ENCODE data around the gene FBXW11. TPM values are rescaled to one million over a fixed set of nuclear protein-coding genes. Genes with fewer than 3 reads are reported as not detected.

The FBXW11 gene
- total and polyA plus RNA-seq, 3 donors from 2014 or later: 46.3 to 61.8 (median 60.6) TPM

DNA sequence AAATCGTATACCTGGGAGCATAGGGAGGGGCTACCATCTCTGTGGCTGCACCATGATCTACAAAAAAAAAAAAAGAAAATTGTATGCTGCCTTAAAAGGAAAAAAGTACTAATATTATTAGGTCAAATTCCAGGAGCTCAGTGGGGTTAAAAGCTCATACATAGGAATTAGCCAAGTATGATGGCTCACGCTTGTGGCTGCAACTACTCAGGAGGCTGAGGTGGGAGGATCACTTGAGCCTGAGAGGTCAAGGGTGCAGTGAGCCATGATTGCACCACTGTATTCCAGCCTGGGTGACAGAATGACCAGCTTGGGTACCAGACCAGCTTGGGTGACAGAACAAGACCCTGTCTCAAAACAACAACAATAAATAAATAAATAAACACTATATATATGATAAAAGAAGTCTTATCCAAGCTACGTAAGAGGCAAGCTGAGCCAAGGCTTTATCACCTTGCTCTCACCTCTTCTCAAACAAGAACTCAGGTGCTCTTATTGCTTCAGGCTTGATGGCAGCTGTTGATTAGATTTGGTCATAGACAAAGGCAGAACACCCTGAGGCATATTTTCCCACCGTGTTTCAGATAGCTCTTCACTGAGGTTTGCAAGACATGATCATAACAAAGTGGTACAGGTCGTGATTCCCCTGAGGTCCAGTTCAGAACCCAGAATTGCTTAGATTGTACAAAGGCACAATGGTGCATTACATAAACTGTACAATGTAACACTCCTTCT, 3.3 kb upstream of the FBXW11 start:
- peaks cover 20% of the 10 kb centered on the region for H3K4me1 ChIP-seq

DNA sequence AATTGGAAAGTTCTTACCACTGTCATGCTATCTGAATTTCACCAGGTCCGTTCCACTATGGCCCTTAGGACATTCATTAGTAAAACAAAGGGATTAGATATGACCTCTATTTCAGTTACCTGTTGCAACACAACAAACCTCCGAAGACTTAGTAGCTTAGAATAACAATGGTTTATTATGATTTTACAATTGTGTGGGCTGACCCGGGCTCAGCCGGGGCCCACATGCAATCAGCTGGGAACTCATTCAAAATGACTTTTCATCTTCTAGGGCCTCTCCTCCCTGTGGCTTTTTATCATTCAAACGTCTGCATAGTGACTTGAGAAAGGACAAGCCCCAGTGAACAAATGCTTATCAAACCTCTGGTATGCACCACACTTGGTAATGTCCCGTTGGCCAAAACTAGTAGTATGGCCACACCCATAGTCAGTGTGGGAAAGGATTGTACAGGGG, 2.3 kb upstream of the FBXW11 start:
- no peaks in the 10 kb centered on the region for H3K27me3 ChIP-seq
- DNase-seq: no peak
- H3K36me3 ChIP-seq (ENCODE audit: low read depth, missing control alignments): no peaks in the 10 kb centered on the region
- no peaks in the 10 kb centered on the region for H3K9me3 ChIP-seq
- H3K4me3 ChIP-seq: no peak overlapping the region
- intact Hi-C loops (cut with DNase I; ENCODE audit: low total_unique reads): no loop called here
- H3K27ac ChIP-seq: no peak overlapping the region
- TF ChIP-seq, protein P1, sequence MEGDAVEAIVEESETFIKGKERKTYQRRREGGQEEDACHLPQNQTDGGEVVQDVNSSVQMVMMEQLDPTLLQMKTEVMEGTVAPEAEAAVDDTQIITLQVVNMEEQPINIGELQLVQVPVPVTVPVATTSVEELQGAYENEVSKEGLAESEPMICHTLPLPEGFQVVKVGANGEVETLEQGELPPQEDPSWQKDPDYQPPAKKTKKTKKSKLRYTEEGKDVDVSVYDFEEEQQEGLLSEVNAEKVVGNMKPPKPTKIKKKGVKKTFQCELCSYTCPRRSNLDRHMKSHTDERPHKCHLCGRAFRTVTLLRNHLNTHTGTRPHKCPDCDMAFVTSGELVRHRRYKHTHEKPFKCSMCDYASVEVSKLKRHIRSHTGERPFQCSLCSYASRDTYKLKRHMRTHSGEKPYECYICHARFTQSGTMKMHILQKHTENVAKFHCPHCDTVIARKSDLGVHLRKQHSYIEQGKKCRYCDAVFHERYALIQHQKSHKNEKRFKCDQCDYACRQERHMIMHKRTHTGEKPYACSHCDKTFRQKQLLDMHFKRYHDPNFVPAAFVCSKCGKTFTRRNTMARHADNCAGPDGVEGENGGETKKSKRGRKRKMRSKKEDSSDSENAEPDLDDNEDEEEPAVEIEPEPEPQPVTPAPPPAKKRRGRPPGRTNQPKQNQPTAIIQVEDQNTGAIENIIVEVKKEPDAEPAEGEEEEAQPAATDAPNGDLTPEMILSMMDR (IDR thresholded peaks at IDR 0.05): no peak
- TF ChIP-seq POLR2A (IDR thresholded peaks at IDR 0.05): no peak
- 44 to 45% methylated on average over 6 of the region's 6 CpGs for WGBS, 2 donors
- peaks cover 28% of the 10 kb centered on the region for H3K4me1 ChIP-seq

More for the DNA sequence above, 3.3 kb upstream of the FBXW11 start:
- no peaks in the 10 kb centered on the region for H3K27me3 ChIP-seq
- no peaks in the 10 kb centered on the region for H3K36me3 ChIP-seq (ENCODE audit: low read depth, missing control alignments)
- no peak overlapping the region for H3K4me3 ChIP-seq
- TF ChIP-seq, protein P1 (IDR thresholded peaks at IDR 0.05): no peak
- TF ChIP-seq POLR2A (IDR thresholded peaks at IDR 0.05): no peak
- WGBS, 2 donors: 51 to 64% methylated on average over 5 of the region's 5 CpGs
- H3K27ac ChIP-seq: no peak overlapping the region
- no peaks in the 10 kb centered on the region for H3K9me3 ChIP-seq
- DNase-seq: no peak
- intact Hi-C loops (cut with DNase I; ENCODE audit: low total_unique reads): no loop called here

DNA sequence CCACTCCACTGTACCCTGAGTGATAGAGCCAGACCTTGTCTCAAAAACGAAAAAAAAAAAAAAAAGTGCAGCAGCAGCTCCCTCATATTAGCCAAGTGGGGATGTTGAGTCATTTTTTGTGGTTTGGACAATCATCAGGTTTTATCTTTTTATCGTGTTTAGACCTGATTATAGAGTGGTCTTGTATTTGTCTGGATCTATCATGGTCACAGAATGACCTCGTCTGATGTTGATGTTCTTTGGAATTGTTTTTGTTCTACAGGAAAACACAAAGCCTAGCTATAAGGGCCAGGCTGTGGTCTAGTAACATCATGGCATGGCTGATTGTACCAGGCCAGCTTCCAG, 1.6 kb upstream of the FBXW11 start:
- Histone ChIP-seq H3K36me3 (ENCODE audit: low read depth, missing control alignments) (no peaks in the 10 kb centered on the region), H3K9me3 (no peaks in the 10 kb centered on the region), H3K4me3 (no peak overlapping the region), H3K4me1 (peaks cover 28% of the 10 kb centered on the region), H3K27ac (peak overlapping the region in 1 of 2 donors; percentile 100), H3K27me3 (no peaks in the 10 kb centered on the region)
- no peak for DNase-seq
- TF ChIP-seq, protein P1 (IDR thresholded peaks at IDR 0.05): no peak
- no peak for TF ChIP-seq POLR2A (IDR thresholded peaks at IDR 0.05)
- intact Hi-C loops (cut with DNase I; ENCODE audit: low total_unique reads): no loop called here
- WGBS, 2 donors: 22 to 40% methylated on average over 3 of the region's 3 CpGs

DNA sequence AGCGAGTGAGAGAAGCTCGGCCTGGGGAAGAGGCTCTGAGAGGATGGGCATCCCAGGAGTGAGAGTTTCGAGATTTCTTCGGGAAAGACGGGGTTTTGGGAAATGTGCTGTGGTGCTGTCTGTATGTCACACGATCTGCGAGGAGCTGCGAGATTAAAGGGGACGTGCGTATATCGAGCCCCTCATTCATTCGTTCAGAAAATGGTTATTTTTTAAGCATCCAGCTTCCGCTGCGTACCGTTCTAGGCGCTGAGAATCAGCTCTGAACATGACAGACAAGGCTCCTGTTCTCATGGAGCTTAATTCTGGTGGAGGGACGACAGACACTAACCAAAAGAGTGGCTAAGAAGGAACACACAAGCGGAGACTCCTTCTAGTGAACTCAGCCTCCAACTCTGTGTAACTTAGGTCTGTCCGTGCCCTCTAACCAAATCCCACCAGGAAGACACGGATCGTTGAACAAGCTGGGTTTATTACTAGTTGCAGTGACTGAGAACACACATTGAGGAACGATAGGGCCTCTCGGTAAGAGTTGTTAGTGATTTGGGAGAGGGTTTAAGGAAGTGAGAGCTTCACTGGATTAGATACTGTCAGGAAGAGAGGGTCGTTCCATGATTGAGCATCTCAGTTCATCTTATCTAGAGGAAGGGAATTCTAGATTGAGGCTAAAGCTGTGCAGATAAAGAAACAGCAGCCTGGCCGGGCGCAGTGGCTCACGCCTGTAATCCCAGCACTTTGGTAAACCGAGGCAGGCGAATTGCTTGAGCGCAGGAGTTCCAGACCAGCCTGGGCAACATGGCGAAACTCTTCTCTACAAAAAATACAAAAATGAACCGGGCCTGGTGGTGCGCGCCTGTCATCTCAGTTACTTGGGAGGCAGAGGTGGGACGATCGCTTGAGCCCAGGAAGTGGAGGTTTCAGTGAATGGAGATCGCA, 1.0 kb upstream of the FBXW11 start:
- H3K36me3 ChIP-seq (ENCODE audit: low read depth, missing control alignments): no peaks in the 10 kb centered on the region
- H3K27me3 ChIP-seq: no peaks in the 10 kb centered on the region
- H3K9me3 ChIP-seq: no peaks in the 10 kb centered on the region
- DNase-seq: no peak
- peaks cover 28% of the 10 kb centered on the region for H3K4me1 ChIP-seq
- peak overlapping the region; percentile 99 to 100 for H3K27ac ChIP-seq
- intact Hi-C loops (cut with DNase I; ENCODE audit: low total_unique reads): no loop called here
- H3K4me3 ChIP-seq: peak overlapping the region; percentile 99
- 19 to 22% methylated on average over 36 to 37 of the region's 37 CpGs for WGBS, 2 donors
- TF ChIP-seq POLR2A (IDR thresholded peaks at IDR 0.05): no peak
- TF ChIP-seq, protein P1 (IDR thresholded peaks at IDR 0.05): no peak
